C4-2B (cell line): Measurements from ENCODE around the gene MSANTD3.

ENCODE experiments used
- CTCF ChIP-seq: fragments of 450-650 bp; conservative IDR thresholded peaks from 2 replicates; pipeline ENCODE4 v1.5.1; 2017; ENCODE audit warnings: mild to moderate bottlenecking
- ZFX ChIP-seq: fragments of 450-650 bp; IDR thresholded peaks from 2 replicates; pipeline ENCODE4 v1.6.1; 2017

GRCh38 chr9:100379862-100380261 lies 47.1 kb upstream of the MSANTD3 start:
- TF ChIP-seq CTCF (no peak), ZFX (no peak)
